ENCODE data around the gene IFNL4.

IFNL4 gene

GRCh38 chr19:39248806-39249205, at the start of gene IFNL4:
TSS of gene IFNL4 (minus strand) at chr19:39248856.
- TF ChIP-seq, protein P1, sequence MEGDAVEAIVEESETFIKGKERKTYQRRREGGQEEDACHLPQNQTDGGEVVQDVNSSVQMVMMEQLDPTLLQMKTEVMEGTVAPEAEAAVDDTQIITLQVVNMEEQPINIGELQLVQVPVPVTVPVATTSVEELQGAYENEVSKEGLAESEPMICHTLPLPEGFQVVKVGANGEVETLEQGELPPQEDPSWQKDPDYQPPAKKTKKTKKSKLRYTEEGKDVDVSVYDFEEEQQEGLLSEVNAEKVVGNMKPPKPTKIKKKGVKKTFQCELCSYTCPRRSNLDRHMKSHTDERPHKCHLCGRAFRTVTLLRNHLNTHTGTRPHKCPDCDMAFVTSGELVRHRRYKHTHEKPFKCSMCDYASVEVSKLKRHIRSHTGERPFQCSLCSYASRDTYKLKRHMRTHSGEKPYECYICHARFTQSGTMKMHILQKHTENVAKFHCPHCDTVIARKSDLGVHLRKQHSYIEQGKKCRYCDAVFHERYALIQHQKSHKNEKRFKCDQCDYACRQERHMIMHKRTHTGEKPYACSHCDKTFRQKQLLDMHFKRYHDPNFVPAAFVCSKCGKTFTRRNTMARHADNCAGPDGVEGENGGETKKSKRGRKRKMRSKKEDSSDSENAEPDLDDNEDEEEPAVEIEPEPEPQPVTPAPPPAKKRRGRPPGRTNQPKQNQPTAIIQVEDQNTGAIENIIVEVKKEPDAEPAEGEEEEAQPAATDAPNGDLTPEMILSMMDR (IDR thresholded peaks at IDR 0.05): no peak

GRCh38 chr19:39297931-39298634, 49.4 kb upstream of the IFNL4 start:
- TF ChIP-seq, protein P1 (IDR thresholded peaks at IDR 0.05): no peak

GRCh38 chr19:39296906-39297305, 48.2 kb upstream of the IFNL4 start:
- TF ChIP-seq, protein P1 (IDR thresholded peaks at IDR 0.05): no peak

DNA sequence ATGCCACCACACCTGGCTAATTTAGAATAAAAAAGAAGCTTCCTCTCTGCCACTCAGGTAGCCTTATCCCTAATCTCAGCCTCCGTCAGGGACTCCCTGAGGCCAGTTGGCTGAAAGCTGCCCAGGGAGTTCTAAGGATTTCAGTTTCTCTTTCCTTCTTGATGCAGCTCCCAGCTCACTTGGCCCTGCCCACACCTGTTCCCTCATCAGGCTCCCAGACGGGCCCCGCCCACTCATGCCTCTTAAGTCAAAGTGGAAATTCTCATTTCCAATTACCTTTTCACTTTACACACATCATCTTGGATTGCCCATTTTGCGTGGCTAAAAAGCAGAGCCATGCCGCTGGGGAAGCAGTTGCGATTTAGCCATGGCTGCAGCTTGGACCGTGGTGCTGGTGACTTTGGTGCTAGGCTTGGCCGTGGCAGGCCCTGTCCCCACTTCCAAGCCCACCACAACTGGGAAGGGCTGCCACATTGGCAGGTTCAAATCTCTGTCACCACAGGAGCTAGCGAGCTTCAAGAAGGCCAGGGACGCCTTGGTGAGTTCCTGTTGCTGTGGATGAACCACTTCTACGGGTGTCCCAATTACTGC, 47.5 kb upstream of the IFNL4 start, which contains the start of gene IFNL1:
Gene IFNL1, plus strand, starts transcription at position 353 of the 591 bp plus-strand sequence. Its CDS starts 15 bp downstream, at position 368.
- TF ChIP-seq, protein P1 (IDR thresholded peaks at IDR 0.05): no peak

GRCh38 chr19:39293394-39293793, 44.7 kb upstream of the IFNL4 start:
- TF ChIP-seq, protein P1 (IDR thresholded peaks at IDR 0.05): no peak

DNA sequence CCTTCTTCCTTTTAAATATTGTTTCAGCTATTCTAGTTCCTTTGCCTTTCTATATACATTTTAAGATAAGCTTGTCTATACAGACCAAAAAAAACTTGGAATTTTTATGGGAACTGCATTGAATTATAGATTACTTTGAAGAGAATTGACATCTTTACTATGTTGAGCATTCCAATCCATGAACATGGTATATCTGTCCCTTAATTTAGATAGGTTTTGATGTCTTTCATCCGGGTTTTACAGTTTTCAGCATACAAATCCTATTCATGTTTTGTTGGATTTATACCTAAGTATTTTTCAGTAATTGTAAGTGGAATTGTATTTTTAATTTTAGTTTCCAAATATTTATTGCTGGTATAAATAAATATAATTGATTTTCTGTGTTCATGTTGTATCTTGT, 35.4 kb upstream of the IFNL4 start:
- TF ChIP-seq, protein P1 (IDR thresholded peaks at IDR 0.05): no peak

GRCh38 chr19:39282021-39282420, 33.4 kb upstream of the IFNL4 start:
- TF ChIP-seq, protein P1 (IDR thresholded peaks at IDR 0.05): no peak

All from LNCAP (cell line).